ENCODE results near the gene HOMER1.

Gene HOMER1

GRCh38 chr5:79488058-79488457, 25.9 kb downstream of the HOMER1 start:
- no peak for FAIRE-seq

- no peak for FAIRE-seq
These were observed 26.7 kb downstream of the HOMER1 start for GRCh38 chr5:79487251-79487650.

DNA sequence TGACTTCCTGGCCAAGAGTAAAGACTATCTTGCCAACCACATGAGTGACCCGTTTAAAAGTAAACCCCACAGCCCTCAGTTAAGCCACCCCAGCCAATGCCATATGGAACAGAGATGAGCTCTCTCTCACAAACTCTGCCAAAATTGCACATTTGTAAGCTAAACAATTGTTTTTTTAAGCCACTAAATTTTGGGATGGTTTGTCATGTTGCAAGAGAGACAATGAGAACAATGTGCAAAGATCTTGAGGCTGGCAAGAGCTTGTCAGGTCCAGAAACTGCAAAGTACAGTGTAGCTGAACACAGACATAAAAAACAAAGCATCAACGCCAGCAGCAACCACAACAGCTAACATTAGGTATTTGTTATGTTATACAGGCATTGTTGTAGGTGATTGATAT, 27.8 kb downstream of the HOMER1 start:
- FAIRE-seq, result no peak

DNA sequence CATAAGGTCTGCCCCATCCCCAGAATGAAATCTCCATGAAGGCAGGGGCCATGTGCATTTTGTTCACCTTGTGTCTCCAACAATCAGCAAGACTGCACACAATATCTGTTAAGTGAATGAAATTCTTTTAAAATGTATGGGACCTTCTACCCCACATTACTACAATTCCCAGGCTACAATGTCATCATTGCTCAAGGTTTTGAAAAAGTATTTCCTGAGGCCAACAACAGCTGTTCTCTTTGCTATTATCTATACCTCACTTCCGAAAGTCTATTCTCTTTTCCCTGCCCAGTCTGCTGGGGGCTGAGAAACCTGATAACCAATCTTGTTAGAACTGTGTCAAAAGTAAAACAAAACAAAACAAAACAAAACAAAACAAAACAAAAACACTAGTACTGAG, 29.2 kb downstream of the HOMER1 start:
- no peak for FAIRE-seq

GRCh38 chr5:79481574-79481973, 32.4 kb downstream of the HOMER1 start:
- no peak for FAIRE-seq

DNA sequence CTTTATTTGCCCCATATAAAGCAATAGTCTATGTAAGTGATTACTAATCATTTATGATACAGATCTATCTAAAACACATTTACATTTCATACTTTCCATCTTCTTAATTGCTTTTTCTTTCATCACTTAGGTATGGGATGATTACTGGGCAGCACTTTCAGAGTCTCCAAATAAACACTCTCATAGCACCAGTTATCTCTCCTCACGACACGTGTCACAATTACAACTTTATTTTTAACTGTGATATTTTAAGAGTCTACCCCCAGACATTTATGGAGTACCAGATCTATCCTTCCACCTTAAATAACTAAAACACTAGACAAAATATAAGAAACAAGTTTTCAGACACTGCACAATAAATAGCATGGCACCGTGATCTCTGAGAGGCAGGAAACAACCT, 32.9 kb downstream of the HOMER1 start:
- no peak for FAIRE-seq

GRCh38 chr5:79475152-79475466, 38.8 kb downstream of the HOMER1 start:
- FAIRE-seq, result no peak

DNA sequence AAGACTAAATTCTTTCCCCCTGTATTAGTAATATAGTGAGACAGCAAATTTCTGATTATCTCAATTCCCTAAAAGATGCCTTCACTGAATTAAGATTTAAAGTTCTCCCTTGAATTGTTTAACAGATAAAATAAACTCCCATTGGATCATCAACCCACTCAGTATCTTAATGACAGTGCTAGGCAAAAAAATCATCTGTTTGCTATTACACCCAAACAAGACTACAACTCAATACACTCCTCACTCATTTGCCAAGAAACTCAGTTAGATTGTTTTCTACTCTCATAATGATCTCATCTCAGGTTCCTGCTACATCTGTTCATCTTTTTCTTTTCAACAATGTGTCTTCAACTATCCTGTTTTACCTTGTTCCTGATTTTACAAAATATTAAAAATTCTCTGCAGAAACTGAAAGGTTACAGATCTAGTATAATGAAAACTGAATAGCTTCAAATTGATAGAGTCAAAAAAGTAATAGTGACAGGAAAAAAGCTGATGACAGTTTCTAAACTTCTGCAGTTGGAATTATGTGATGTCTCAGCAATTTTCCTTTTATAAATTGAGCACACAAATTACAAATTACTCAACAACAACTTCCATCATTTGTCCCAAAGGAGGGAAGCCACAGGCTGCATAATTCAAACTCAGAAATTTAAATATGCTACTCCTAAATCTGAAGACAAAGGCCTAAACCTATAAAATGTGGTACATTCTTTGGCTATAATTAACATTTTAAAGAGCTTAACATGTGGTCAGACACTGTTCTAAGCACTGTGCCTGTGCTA, 39.4 kb downstream of the HOMER1 start:
- no peak for FAIRE-seq

DNA sequence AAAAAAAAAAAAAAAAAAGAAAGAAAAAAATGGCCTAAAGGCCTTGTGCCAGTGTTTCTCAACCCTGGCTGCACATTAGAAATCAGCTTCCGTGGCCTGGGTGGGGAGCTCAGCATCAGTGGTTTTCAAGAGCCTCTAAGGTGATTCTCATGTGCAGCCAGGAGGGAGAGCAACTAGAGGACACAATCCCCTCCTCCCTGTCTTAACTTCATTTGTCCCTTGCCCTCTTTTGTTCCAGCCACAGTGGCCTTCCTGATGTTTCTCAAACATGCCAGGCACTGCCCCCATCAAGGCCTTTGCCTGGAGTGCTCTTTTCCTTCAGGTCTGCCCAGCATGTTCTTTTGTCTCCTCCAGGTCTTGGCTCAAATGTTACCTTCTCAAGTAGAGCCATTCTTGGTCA, 42.4 kb downstream of the HOMER1 start:
- FAIRE-seq, result no peak

- peak; percentile 47 for FAIRE-seq
These were observed 49.1 kb downstream of the HOMER1 start for GRCh38 chr5:79464695-79465332.

DNA sequence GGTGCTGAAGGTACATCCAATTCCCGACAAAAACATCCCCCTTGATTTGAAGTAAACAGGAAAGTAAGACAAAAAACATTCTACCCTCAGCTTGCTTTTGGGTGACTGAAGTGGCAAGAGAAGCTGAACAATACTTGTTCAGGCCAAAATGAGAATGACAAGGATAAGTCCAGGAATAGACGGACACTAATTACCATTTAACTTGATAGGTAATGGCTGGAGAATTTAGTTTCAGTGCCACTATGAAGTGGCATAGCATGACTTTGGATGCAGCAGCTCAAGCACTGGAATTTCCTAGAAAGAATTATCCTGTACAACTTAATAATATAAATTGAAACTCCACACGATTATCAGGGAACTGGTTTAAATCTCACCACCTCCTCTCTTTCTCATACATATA, 49.7 kb downstream of the HOMER1 start:
- no peak for FAIRE-seq

DNA sequence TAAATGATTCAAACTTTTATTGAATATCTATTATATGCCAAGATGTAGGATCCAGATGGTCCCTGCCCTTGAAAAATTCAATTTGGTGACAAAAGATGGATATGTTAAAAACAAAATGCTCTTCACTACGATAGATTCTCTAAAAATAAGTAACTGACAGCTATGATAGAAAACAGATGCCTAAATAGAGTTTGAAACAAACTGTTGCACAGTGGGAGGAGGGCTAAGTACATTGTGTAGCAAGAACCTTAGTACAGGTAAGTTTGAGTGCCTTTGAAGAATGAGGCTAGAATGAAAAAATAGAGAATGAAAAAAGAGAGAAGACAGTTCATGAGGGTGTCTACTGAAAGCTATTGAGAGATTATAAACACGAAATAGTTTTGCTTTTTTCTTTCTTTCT, 54.3 kb downstream of the HOMER1 start:
- FAIRE-seq, result no peak

GRCh38 chr5:79456890-79457583, 56.9 kb downstream of the HOMER1 start:
- FAIRE-seq, result no peak

GRCh38 chr5:79456400-79456799, 57.5 kb downstream of the HOMER1 start:
- no peak for FAIRE-seq

GRCh38 chr5:79454043-79454442, 59.9 kb downstream of the HOMER1 start:
- FAIRE-seq, result no peak

GRCh38 chr5:79448336-79448735, 65.6 kb downstream of the HOMER1 start:
- no peak for FAIRE-seq

DNA sequence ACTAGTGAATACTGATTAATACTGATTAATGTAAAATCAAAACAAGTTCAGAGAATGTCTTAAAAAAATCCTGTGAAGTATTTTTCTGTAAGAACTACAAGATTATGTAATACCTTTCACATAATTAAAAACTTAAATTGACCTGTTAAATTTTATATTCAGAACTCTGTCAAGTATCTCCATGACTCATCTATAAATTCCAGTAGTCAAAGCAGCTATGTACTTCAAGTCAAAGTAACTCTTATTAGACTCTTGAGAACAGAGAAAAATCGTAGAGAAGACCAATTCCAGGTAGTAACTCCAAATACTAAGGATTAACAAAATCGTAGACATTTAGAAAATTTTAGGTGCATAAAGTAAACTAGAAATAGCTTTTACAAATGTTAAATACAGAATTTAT, 77.1 kb downstream of the HOMER1 start:
- FAIRE-seq, result peak; percentile 24

GRCh38 chr5:79436224-79436623, 77.7 kb downstream of the HOMER1 start:
- FAIRE-seq, result no peak

DNA sequence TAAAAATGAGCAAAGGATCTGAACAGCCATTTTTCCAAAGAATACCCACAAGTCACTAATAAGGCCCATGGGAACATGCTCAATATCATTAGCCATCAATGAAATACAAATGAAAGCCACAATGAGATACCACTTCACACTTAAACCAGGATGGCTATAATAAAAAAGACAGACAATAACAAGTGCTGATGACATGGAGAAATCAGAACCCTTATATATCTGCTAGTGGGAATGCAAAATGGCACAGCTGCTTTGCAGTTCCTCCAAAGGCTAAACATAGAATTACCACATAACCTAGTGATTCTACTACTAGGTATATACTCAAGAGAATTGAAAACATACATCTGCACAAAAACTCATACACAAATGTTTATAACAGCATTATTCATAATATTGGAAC, 83.7 kb downstream of the HOMER1 start:
- FAIRE-seq, result no peak

- no peak for FAIRE-seq
These were observed 90.6 kb downstream of the HOMER1 start for GRCh38 chr5:79423296-79423695.

DNA sequence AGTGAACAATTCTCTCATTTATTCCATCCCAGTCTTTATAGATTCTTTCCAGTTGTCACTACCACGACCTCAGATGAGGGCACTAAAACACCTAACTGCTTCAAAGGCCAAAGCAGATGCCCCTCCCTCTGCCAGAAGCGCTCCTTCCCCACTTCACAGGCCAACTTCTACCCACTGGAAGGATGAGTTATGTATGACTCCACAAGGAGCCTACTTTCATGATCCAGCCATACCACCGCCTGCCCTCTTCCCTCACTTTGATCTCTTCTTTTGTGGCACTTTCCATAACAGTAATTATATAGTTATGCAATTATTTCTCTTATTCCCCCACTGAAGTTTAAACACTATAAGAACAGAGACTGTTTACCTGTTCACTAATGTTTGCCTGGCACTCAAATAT, 93.7 kb downstream of the HOMER1 start:
- FAIRE-seq, result no peak

- FAIRE-seq, result no peak
These were observed 95.7 kb downstream of the HOMER1 start for GRCh38 chr5:79418276-79418675.

DNA sequence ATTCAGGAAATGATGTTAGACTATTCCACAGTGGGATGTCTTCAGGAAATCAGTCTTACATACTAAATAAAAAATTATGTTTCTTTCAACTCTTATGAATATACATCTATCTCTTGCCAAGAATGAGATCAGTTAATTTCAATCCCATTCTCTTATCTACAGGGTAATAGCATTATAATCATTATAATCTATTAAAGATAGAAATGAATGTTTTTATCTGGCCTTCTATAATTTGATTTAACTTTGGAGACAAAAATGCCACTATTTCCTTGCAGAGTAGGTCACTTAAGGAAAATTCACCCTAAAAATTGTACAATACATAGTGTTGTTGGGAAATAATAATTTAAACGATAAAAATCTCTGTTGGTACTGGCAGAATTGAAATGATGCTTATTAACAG, 96.4 kb downstream of the HOMER1 start:
- peak; percentile 31 for FAIRE-seq

DNA sequence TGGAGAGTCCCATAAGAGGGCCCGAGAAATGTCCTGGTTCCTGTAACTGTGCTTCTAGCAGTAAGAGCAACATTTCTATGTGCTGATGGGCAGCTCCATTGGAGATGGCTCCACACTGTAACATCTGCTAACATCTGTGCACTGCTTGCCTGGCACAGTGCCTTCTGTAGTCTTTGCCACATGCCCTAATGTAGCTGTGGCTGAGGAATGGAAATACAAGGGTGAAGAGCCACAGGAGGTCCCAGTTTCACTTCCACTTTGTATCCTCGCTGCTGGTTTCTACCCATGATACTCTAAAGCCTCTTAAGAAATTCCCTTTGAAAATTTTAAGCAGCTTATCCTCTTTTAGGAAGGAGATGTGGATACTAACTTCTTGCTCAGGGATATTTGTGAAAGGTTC, 97.4 kb downstream of the HOMER1 start:
- no peak for FAIRE-seq

Measured in colon (tissue), 2 donors.